ENCODE data around the gene CAPN7. TPM values are rescaled to one million over a fixed set of nuclear protein-coding genes. Genes with fewer than 3 reads are reported as not detected.
A peak's percentile ranks its signal among the peaks of the same experiment; 100 is the strongest.

CAPN7 gene
- total RNA-seq, 1 donor from 2014 or later = 57.7 TPM

- peaks cover 2% of the 10 kb centered on the region for H3K4me1 Mint-ChIP-seq
- H3K36me3 Mint-ChIP-seq = no peaks in the 10 kb centered on the region
- no peaks in the 10 kb centered on the region for H3K4me1 ChIP-seq
- H3K9ac ChIP-seq = no peak overlapping the region
- H3K27me3 ChIP-seq = no peaks in the 10 kb centered on the region
- H3K27ac Mint-ChIP-seq = peak overlapping the region; percentile 33
- no peak for TF ChIP-seq CTCF (IDR thresholded peaks at IDR 0.05)
- no peak for TF ChIP-seq EZH2 (IDR thresholded peaks at IDR 0.05)
- TF ChIP-seq EZH2phosphoT487 (IDR thresholded peaks at IDR 0.05) = no peak
- H3F3A ChIP-seq (ENCODE audit: low read depth) = no peaks in the 10 kb centered on the region
- H3K36me3 ChIP-seq = no peaks in the 10 kb centered on the region
- no peak overlapping the region for H3K4me2 ChIP-seq
- no peak overlapping the region for H2AFZ ChIP-seq (replicated peaks)
- H3K27ac ChIP-seq = no peak overlapping the region
- H3K4me3 Mint-ChIP-seq = no peak overlapping the region
- peaks cover 4% of the 10 kb centered on the region for H3K27me3 Mint-ChIP-seq (ENCODE audit: insufficient read depth, low read depth)
- DNase-seq (ENCODE audit: low spot score) = no peak
- no peaks in the 10 kb centered on the region for H3K79me2 ChIP-seq (ENCODE audit: low read depth)
- H3K4me3 ChIP-seq = no peak overlapping the region
- no peaks in the 10 kb centered on the region for H3K9me3 ChIP-seq (ENCODE audit: low read depth)
- H4K20me1 ChIP-seq (ENCODE audit: low read depth) = no peaks in the 10 kb centered on the region
- no peaks in the 10 kb centered on the region for H3K9me3 Mint-ChIP-seq
Measured at GRCh38 chr3:15269091-15269989, 63.3 kb downstream of the CAPN7 start.

GRCh38 chr3:15271030-15271429, 65.0 kb downstream of the CAPN7 start:
- Histone ChIP-seq H3K9me3 (ENCODE audit: low read depth) (no peaks in the 10 kb centered on the region), H3K79me2 (ENCODE audit: low read depth) (no peaks in the 10 kb centered on the region), H3K27me3 (no peaks in the 10 kb centered on the region), H2AFZ (replicated peaks) (no peak overlapping the region), H3K27ac (no peak overlapping the region), H3K4me2 (no peak overlapping the region), H3K36me3 (no peaks in the 10 kb centered on the region), H3F3A (ENCODE audit: low read depth) (no peaks in the 10 kb centered on the region), H3K9ac (no peak overlapping the region), H3K4me1 (no peaks in the 10 kb centered on the region), H4K20me1 (ENCODE audit: low read depth) (no peaks in the 10 kb centered on the region), H3K4me3 (no peak overlapping the region)
- peaks cover 3% of the 10 kb centered on the region for H3K4me1 Mint-ChIP-seq
- TF ChIP-seq EZH2 (IDR thresholded peaks at IDR 0.05) (no peak), EZH2phosphoT487 (IDR thresholded peaks at IDR 0.05) (no peak), CTCF (IDR thresholded peaks at IDR 0.05) (no peak)
- peaks cover 2% of the 10 kb centered on the region for H3K9me3 Mint-ChIP-seq
- no peak for DNase-seq (ENCODE audit: low spot score)
- H3K36me3 Mint-ChIP-seq = no peaks in the 10 kb centered on the region
- peaks cover 4% of the 10 kb centered on the region for H3K27me3 Mint-ChIP-seq (ENCODE audit: insufficient read depth, low read depth)
- no peak overlapping the region for H3K4me3 Mint-ChIP-seq
- H3K27ac Mint-ChIP-seq = no peak overlapping the region

GRCh38 chr3:15271785-15272381, 65.8 kb downstream of the CAPN7 start:
- H3K27me3 ChIP-seq = no peaks in the 10 kb centered on the region
- H3K4me3 ChIP-seq = no peak overlapping the region
- Mint-ChIP-seq H3K9me3 (peaks cover 2% of the 10 kb centered on the region), H3K4me1 (peaks cover 8% of the 10 kb centered on the region), H3K27me3 (ENCODE audit: insufficient read depth, low read depth) (peaks cover 4% of the 10 kb centered on the region), H3K27ac (no peak overlapping the region), H3K4me3 (peak overlapping the region; percentile 34), H3K36me3 (no peaks in the 10 kb centered on the region)
- TF ChIP-seq EZH2phosphoT487 (IDR thresholded peaks at IDR 0.05) (no peak), CTCF (IDR thresholded peaks at IDR 0.05) (no peak), EZH2 (IDR thresholded peaks at IDR 0.05) (no peak)
- H2AFZ ChIP-seq (replicated peaks) = no peak overlapping the region
- no peaks in the 10 kb centered on the region for H3K36me3 ChIP-seq
- no peak overlapping the region for H3K4me2 ChIP-seq
- peaks cover 5% of the 10 kb centered on the region for H3K4me1 ChIP-seq
- H3K27ac ChIP-seq = no peak overlapping the region
- no peaks in the 10 kb centered on the region for H3F3A ChIP-seq (ENCODE audit: low read depth)
- DNase-seq (ENCODE audit: low spot score) = no peak
- no peaks in the 10 kb centered on the region for H3K9me3 ChIP-seq (ENCODE audit: low read depth)
- H3K79me2 ChIP-seq (ENCODE audit: low read depth) = no peaks in the 10 kb centered on the region
- H4K20me1 ChIP-seq (ENCODE audit: low read depth) = no peaks in the 10 kb centered on the region
- H3K9ac ChIP-seq = no peak overlapping the region
